AG04449 (cell line): Measurements from ENCODE around the gene JADE2.
"Not testable (repeated sequence)": the region's sequence is repeated elsewhere in the genome, so short reads cannot be mapped to it uniquely, and the experiment has no call there.

Experiments
- CTCF ChIA-PET: fragments of 350-600 bp; formaldehyde crosslinking; extraction: SDS; loops from one replicate; lab custom pipeline; 2021; ENCODE audit warnings: antibody characterized with exemption; lab: Yijun Ruan, JAX
- POLR2A ChIA-PET: fragments of 400-600, 350-600 bp; formaldehyde crosslinking; extraction: SDS; loops from one replicate; lab custom pipeline; 2020; ENCODE audit warnings: antibody characterized with exemption, inconsistent platforms; lab: Yijun Ruan, JAX
- DNase-seq: peaks from one replicate; pipeline ENCODE4 v3.0.0-alpha.2; 2010; ENCODE audit warnings: low read depth, low spot score
- H3K4me3 ChIP-seq: 2 replicates; pipeline ENCODE4 v1.5.1; 2011; ENCODE audit warnings: low read depth, mild to moderate bottlenecking, control low read depth, low read length
- TF ChIP-seq, protein P1 (sequence below): IDR thresholded peaks from one replicate; pipeline ENCODE4 v1.5.1; 2011; ENCODE audit warnings: mild to moderate bottlenecking, moderate library complexity, low read length, control low read depth, inconsistent platforms; ENCODE audit not compliant: insufficient read depth; ENCODE audit errors: missing control alignments

JADE2 gene

DNA sequence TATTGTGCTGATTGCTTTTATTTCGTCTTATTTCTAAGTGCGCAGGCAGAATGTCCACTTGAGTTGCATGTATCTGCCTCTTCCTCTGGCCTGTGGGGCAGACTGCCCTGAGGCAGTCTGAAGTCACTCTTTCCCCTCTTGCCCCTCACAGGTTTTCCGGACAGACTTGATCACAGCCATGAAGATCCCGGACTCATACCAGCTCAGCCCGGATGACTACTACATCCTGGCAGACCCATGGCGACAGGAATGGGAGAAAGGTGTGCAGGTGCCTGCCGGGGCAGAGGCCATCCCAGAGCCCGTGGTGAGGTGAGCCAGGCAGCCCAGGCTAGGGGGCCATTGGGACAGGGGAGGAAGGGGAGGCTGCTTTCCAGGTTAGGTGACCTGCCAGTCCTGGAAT is 26.4 kb downstream of the JADE2 start:
- TF ChIP-seq, protein P1, sequence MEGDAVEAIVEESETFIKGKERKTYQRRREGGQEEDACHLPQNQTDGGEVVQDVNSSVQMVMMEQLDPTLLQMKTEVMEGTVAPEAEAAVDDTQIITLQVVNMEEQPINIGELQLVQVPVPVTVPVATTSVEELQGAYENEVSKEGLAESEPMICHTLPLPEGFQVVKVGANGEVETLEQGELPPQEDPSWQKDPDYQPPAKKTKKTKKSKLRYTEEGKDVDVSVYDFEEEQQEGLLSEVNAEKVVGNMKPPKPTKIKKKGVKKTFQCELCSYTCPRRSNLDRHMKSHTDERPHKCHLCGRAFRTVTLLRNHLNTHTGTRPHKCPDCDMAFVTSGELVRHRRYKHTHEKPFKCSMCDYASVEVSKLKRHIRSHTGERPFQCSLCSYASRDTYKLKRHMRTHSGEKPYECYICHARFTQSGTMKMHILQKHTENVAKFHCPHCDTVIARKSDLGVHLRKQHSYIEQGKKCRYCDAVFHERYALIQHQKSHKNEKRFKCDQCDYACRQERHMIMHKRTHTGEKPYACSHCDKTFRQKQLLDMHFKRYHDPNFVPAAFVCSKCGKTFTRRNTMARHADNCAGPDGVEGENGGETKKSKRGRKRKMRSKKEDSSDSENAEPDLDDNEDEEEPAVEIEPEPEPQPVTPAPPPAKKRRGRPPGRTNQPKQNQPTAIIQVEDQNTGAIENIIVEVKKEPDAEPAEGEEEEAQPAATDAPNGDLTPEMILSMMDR, result no peak
- ChIA-PET POLR2A (no interaction called here), CTCF (interaction anchor here (1.3 to 1.5 kb wide), 3 partner anchors 16 to 25 kb away, joined by 3 to 4 read pairs (median 3); no protein-coding TSS in a partner anchor)
- H3K4me3 ChIP-seq, result no peak overlapping the region
- DNase-seq, result no peak

GRCh38 chr5:134552301-134552700 is 26.8 kb downstream of the JADE2 start:
- no peak overlapping the region for H3K4me3 ChIP-seq
- POLR2A ChIA-PET, result no interaction called here
- peak; percentile 94 for DNase-seq
- CTCF ChIA-PET, result interaction anchor here (1.0 to 1.4 kb wide), 3 partner anchors 16 to 25 kb away, joined by 3 to 4 read pairs (median 3); no protein-coding TSS in a partner anchor
- TF ChIP-seq, protein P1, result no peak

- CTCF ChIA-PET, result interaction anchor here (1.0 to 1.4 kb wide), 3 partner anchors 15 to 25 kb away, joined by 3 to 4 read pairs (median 3); no protein-coding TSS in a partner anchor
- POLR2A ChIA-PET, DNase-seq, H3K4me3 ChIP-seq: not testable (repeated sequence)
These were observed 27.2 kb downstream of the JADE2 start for GRCh38 chr5:134552716-134553115.

- CTCF ChIA-PET, result interaction anchor here (0.6 to 2.4 kb wide), 7 partner anchors 9 to 26 kb away, joined by 3 to 12 read pairs (median 3); no protein-coding TSS in a partner anchor
- TF ChIP-seq, protein P1, result no peak
- H3K4me3 ChIP-seq, result no peak overlapping the region
- DNase-seq, result no peak
- POLR2A ChIA-PET, result interaction anchor here (0.7 kb wide), 1 partner anchor 114 kb away, joined by 3 read pairs; no protein-coding TSS in a partner anchor
These were observed 28.4 kb downstream of the JADE2 start for GRCh38 chr5:134553821-134554267.

GRCh38 chr5:134554319-134555222 is 29.1 kb downstream of the JADE2 start:
- no peak overlapping the region for H3K4me3 ChIP-seq
- ChIA-PET CTCF (interaction anchor here (0.6 to 2.4 kb wide), 10 partner anchors 11 to 143 kb away, joined by 3 to 12 read pairs (median 4); partner anchors contain the start of gene CDKN2AIPNL), POLR2A (interaction anchor here (0.7 to 0.9 kb wide), 3 partner anchors 115 to 378 kb away, joined by 3 read pairs; no protein-coding TSS in a partner anchor)
- TF ChIP-seq, protein P1, result peak; percentile 22
- peak; percentile 98 for DNase-seq

DNA sequence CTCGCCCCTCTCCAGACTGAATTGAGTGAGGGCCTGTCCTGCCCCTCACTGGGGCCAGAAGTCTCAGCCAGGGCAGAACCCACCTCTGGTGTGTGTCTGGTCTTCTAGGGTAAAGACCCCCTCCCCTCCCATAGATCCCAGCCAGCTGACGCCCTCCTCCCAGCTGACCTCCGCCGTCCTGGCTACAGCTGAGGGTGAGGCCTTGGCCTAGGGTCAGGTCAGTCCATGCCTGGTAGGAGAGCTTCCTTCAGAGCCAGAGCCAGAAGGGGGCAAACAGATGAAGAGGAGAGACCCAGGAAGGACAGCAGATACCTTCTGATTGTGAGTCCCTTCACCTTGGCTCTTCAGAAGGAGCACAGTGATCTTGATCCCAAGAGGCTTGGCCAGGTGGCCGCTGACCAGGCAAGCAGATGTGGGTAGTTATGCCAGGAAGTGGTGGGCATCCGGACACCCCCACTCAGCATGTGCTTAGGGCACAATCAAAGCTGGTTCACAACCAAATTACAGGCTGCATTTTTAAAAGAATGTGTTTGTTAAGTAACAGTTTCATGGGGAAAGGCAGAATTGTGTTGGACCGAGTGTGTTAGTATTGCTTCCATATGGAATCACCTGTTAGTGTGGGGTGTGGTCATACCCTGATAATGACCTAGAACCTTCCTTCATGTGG is 29.9 kb downstream of the JADE2 start:
- ChIA-PET CTCF (interaction anchor here (0.8 to 2.4 kb wide), 8 partner anchors 12 to 144 kb away, joined by 3 to 12 read pairs (median 5); partner anchors contain the start of gene CDKN2AIPNL), POLR2A (interaction anchor here (0.9 kb wide), 1 partner anchor 379 kb away, joined by 3 read pairs; no protein-coding TSS in a partner anchor)
- H3K4me3 ChIP-seq, result no peak overlapping the region
- no peak for DNase-seq
- TF ChIP-seq, protein P1, result no peak
